ENCODE measurements around the gene NR2F1-AS1.

GRCh38 chr5:93584596-93585040, 3.6 kb upstream of the NR2F1-AS1 start:
- no peak for TF ChIP-seq CTCF (IDR thresholded peaks at IDR 0.05)
- no peak for TF ChIP-seq EZH2 (IDR thresholded peaks at IDR 0.05; ENCODE audit: borderline replicate concordance, insufficient read depth, low read depth, low read length, poor library complexity, severe bottlenecking)
